Activated naive CD8-positive, alpha-beta T cell treated with anti-CD3 and anti-CD28 coated beads, Interleukin-2, amount 50 U/mL, for 16 hours (primary cell): ENCODE results near the gene ADGRG4.

Source experiments
- DNase-seq: peaks from one replicate; pipeline ENCODE4 v3.0.0-alpha.2; 2020; ENCODE audit warnings: low read depth, low spot score

ADGRG4 gene

GRCh38 chrX:136456133-136456532 is 155.4 kb downstream of the ADGRG4 start:
- DNase-seq = no peak

DNA sequence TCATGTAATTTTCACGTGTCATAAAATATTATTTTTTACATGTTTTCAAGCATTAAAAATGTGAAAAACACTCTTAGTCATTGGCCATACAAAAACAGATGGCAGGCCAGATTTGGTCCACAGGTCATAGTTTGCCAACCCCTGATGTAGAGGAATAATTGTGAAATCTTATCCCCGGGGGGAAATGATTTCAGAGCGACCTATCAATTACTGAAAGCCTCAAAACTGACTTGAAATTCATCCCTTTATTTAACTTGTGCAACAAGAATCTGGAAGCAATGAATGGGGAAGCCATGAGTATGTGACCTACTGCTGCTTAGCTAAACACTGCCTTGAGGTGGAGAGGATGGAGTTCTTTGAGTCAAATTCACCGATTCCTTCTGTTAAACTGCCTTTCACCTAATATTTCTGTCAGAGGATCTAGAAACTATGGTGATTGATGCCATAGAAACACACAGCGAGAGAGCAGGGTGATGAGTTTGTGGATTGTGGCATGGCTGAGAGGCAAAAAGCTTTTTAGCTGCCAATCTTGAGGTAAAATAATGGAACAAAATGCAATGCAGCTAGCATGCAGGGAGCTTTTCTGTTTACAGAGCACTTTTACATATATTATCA is 156.6 kb downstream of the ADGRG4 start:
- no peak for DNase-seq

- no peak for DNase-seq
These were observed 163.8 kb downstream of the ADGRG4 start for GRCh38 chrX:136464589-136464988.
